Uterus (tissue), 2 donors: ENCODE measurements around the gene HMX1.

Source experiments
- CTCF ChIP-seq, 4 experiments: fragments of 200-600 bp in 2 of 4; fragments of 450-650 bp in 2 of 4; sonication (generic) in 2 of 4; IDR thresholded peaks; one replicate each; pipeline ENCODE4 v1.5.1; 2016 to 2019; ENCODE audit warnings: antibody characterized with exemption in 4 of 4, mild to moderate bottlenecking in 2 of 4, moderate library complexity in 1 of 4
- POLR2A ChIP-seq, 2 donors: fragments of 450-650 bp; IDR thresholded peaks; one replicate each; pipeline ENCODE4 v1.6.1; 2016; ENCODE audit warnings: antibody characterized with exemption in 2 of 2, mild to moderate bottlenecking in 1 of 2, moderate library complexity in 1 of 2

DNA sequence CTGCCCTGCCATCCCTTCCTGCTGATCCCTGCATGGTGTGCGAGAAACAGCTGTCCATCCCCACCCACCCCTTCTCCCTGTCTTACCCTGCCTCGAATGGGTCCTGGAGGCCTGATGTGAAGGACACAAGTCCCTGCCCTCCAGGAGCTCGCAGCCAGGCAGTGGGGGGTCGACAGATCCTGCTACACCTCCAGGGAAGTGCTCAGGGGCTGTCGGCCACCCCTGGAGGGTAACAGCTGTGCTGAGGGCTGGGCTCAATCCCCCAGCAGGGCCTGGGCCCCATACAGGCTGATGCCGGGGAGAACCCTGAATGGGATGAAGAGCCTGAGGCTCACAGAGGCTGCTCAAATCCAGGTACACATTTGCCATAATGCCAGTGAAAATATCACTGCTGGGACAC lies 17.6 kb downstream of the HMX1 start:
- TF ChIP-seq CTCF (IDR thresholded peaks at IDR 0.05) (no peak), POLR2A (IDR thresholded peaks at IDR 0.05) (no peak)
